Gastrocnemius medialis (tissue), 4 donors: Measurements from ENCODE around the gene PPFIBP2. TPM values are rescaled to one million over a fixed set of nuclear protein-coding genes. Genes with fewer than 3 reads are reported as not detected.

ENCODE experiments used
- ATAC-seq, 2 donors: fragments of 150-250 bp; one replicate each; pipeline ENCODE4 v1.9.1; 2016
- DNase-seq, 2 donors: peaks; one replicate each; pipeline ENCODE4 v3.0.0-alpha.2; 2019
- H3K27ac ChIP-seq, 4 donors: fragments of 200-600 bp; sonication (generic); 1 replicate in 1 of 4; 2 replicates in 3 of 4; pipeline ENCODE4 v1.5.1; 2016 to 2018; ENCODE audit warnings: mild to moderate bottlenecking in 2 of 4, moderate library complexity in 1 of 4
- H3K27me3 ChIP-seq, 3 donors: fragments of 200-600 bp; sonication (generic) in 2 of 3; 1 replicate in 1 of 3; 2 replicates in 2 of 3; pipeline versions ENCODE4 v1.5.1 to v1.6.0; 2016 to 2019; ENCODE audit warnings: mild to moderate bottlenecking in 1 of 3, moderate library complexity in 1 of 3
- H3K36me3 ChIP-seq, 2 donors: fragments of 200-600 bp; sonication (generic) in 1 of 2; one replicate each; pipeline ENCODE4 v1.5.1; 2017 to 2018
- H3K4me1 ChIP-seq, 2 donors: fragments of 200-600 bp; sonication (generic) in 1 of 2; one replicate each; pipeline ENCODE4 v1.5.1; 2016 to 2017; ENCODE audit warnings: mild to moderate bottlenecking in 2 of 2
- H3K4me3 ChIP-seq, 4 donors: fragments of 200-600 bp; sonication (generic) in 3 of 4; 1 replicate in 1 of 4; 2 replicates in 3 of 4; pipeline ENCODE4 v1.5.1; 2016 to 2019; ENCODE audit warnings: mild to moderate bottlenecking in 2 of 4
- H3K9me3 ChIP-seq, 3 donors: fragments of 200-600 bp; sonication (generic) in 2 of 3; 1 replicate in 1 of 3; 2 replicates in 2 of 3; pipeline ENCODE4 v1.5.1; 2016 to 2019
- POLR2A ChIP-seq, 2 donors: fragments of 450-650 bp; IDR thresholded peaks; one replicate each; pipeline ENCODE4 v1.6.1; 2017; ENCODE audit warnings: antibody characterized with exemption in 2 of 2, mild to moderate bottlenecking in 2 of 2, moderate library complexity in 2 of 2
- in situ Hi-C, 4 donors: fragments of 200-750 bp; cut with MboI; loops; one replicate each; pipeline versions ENCODE4 v1.15.0 to v1.8.0; 2017; ENCODE audit warnings: low sequenced_read_pairs in 4 of 4
- intact Hi-C: fragments of 100-400 bp; cut with DNase I; formaldehyde crosslinking; loops from one replicate; pipeline ENCODE4 v1.15.1; 2023; ENCODE audit warnings: low total_unique reads
- total RNA-seq, 4 donors: library from RNA; depleted of rRNA; stranded (reverse); fragments of >200 nt; gene quantifications; one replicate each; pipeline versions ENCODE4 v1.1.0 to v1.2.3, GENCODE V29; 2016
- TF ChIP-seq, protein P1 (sequence below), 5 experiments: fragments of 450-650 bp in 3 of 5; fragments of 200-600 bp in 2 of 5; sonication (generic) in 2 of 5; IDR thresholded peaks in 4 of 5; conservative IDR thresholded peaks in 1 of 5; 1 replicate in 4 of 5; 2 replicates in 1 of 5; pipeline ENCODE4 v1.5.1; 2016 to 2019; ENCODE audit warnings: antibody characterized with exemption in 5 of 5, mild to moderate bottlenecking in 3 of 5, moderate library complexity in 3 of 5

Gene PPFIBP2
- total RNA-seq, 4 donors from 2014 or later, result 10.5 to 33.5 (median 25.4) TPM

DNA sequence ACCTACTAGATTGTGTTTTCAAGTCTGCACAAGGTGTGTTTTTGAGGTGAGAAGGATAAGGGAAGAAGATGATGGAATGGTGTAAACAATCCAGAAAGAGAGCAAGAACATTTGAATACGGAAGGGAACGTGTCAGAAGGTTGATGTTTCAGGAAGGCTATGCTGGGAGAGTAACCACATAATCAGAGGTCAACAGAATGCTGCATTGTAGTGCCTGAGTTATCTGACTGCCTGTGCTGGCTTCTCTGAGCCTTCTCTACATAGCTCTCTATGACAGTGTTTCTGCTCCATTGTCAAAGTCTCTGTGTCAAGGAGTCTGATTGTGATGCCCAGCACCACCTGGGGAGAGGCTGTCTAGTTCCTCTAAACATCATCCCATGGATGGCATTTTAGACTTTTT, 85.4 kb downstream of the PPFIBP2 start:
- intact Hi-C loops (no loop called here), in situ Hi-C loops (no loop called here)
- Histone ChIP-seq H3K27ac (peak overlapping the region; percentile 82 to 85 (median 83)), H3K4me3 (no peak overlapping the region), H3K9me3 (no peaks in the 10 kb centered on the region), H3K4me1 (peaks cover 40 to 42% of the 10 kb centered on the region in 2 donors), H3K27me3 (no peaks in the 10 kb centered on the region), H3K36me3 (peaks cover 2 to 5% of the 10 kb centered on the region in 2 donors)
- DNase-seq (no peak), ATAC-seq (no peak)
- TF ChIP-seq, protein P1, sequence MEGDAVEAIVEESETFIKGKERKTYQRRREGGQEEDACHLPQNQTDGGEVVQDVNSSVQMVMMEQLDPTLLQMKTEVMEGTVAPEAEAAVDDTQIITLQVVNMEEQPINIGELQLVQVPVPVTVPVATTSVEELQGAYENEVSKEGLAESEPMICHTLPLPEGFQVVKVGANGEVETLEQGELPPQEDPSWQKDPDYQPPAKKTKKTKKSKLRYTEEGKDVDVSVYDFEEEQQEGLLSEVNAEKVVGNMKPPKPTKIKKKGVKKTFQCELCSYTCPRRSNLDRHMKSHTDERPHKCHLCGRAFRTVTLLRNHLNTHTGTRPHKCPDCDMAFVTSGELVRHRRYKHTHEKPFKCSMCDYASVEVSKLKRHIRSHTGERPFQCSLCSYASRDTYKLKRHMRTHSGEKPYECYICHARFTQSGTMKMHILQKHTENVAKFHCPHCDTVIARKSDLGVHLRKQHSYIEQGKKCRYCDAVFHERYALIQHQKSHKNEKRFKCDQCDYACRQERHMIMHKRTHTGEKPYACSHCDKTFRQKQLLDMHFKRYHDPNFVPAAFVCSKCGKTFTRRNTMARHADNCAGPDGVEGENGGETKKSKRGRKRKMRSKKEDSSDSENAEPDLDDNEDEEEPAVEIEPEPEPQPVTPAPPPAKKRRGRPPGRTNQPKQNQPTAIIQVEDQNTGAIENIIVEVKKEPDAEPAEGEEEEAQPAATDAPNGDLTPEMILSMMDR (IDR thresholded peaks at IDR 0.05 in 4 of 5, conservative IDR thresholded peaks at IDR 0.05 in 1 of 5), result no peak
- no peak for TF ChIP-seq POLR2A (IDR thresholded peaks at IDR 0.05)

DNA sequence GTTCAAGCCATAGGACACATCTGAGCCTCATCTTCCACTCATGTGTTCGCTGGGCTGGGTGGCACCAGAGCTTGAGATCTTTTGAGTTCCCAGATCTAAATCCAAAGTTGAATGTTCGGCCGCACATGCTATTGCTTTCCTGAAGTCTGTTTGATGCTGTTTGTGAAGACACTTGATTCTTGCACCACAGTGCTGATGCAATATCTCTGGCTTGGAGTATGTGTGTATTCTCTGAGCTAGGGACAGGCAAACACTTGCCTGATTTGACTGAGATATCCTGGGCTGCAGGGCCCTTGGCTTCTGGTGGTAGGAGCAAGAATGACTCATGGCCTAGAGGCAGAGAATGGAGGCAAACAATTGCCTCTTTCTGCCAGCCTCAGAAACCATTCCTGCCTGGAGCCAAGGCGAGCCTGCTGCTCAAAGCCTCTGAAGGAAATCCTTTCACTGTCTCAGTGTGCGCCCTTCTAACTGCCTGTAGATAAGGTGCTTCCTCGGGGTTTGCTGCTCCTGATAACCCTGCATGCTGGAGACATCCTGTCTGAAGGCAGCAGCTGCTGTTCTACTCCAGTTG, 86.5 kb downstream of the PPFIBP2 start:
- Histone ChIP-seq H3K4me3 (no peak overlapping the region), H3K4me1 (peaks cover 36 to 43% of the 10 kb centered on the region in 2 donors), H3K27ac (peak overlapping the region; percentile 82 to 85 (median 83)), H3K9me3 (no peaks in the 10 kb centered on the region), H3K27me3 (no peaks in the 10 kb centered on the region), H3K36me3 (peaks cover 2 to 5% of the 10 kb centered on the region in 2 donors)
- DNase-seq (peak; percentile 80 to 90), ATAC-seq (peak; percentile 92 to 96)
- in situ Hi-C loops, result no loop called here
- TF ChIP-seq POLR2A (IDR thresholded peaks at IDR 0.05), result no peak
- TF ChIP-seq, protein P1 (IDR thresholded peaks at IDR 0.05 in 4 of 5, conservative IDR thresholded peaks at IDR 0.05 in 1 of 5), result no peak
- intact Hi-C loops, result loop anchor here (2.0 kb wide), 1 partner anchor 87 kb away; the partner anchor contains the start of gene PPFIBP2

DNA sequence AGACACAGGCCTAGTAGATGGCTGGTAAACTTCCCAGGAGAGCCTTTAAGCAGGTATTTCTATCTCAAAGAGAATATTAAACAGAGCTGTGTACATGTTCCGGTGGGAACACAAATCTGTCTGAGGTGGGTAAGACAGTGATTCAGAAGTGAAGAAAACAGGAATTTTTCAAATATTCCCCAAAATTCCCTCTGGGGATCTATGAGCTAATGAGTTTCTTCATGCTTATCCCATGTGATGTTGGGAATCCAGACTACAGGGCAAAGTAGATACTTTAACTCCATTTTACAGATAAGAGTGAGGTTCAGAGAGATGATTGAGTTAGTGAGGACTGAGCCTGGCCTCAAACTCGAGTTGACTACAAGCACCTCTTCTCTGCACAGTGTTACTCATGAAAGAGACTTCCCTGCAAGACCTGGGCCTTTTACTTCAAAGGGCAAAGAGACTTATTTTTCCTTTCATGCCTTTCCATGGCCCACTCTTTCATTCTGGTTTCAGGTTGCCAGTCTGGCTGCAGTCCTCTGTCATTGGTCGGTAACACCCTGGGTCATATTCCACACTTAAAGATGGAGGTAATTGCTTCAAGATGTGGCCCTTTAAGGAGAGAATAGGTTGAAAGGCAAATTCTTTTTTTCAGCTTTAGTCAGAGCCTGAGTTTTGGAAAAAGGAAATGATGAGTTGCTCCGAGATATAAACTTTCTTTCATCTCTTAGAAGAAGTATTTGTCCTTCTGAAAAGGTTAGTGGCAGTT, 89.4 kb downstream of the PPFIBP2 start:
- TF ChIP-seq, protein P1 (IDR thresholded peaks at IDR 0.05 in 4 of 5, conservative IDR thresholded peaks at IDR 0.05 in 1 of 5), result no peak
- no peak for TF ChIP-seq POLR2A (IDR thresholded peaks at IDR 0.05)
- in situ Hi-C loops, result no loop called here
- Histone ChIP-seq H3K27me3 (no peaks in the 10 kb centered on the region), H3K36me3 (peaks cover 0 to 2% of the 10 kb centered on the region in 2 donors), H3K9me3 (no peaks in the 10 kb centered on the region), H3K4me3 (no peak overlapping the region), H3K4me1 (peaks cover 34 to 42% of the 10 kb centered on the region in 2 donors), H3K27ac (peak overlapping the region in 3 of 4 donors; percentile 23 to 82 (median 51))
- intact Hi-C loops, result no loop called here
- ATAC-seq (no peak), DNase-seq (no peak)

DNA sequence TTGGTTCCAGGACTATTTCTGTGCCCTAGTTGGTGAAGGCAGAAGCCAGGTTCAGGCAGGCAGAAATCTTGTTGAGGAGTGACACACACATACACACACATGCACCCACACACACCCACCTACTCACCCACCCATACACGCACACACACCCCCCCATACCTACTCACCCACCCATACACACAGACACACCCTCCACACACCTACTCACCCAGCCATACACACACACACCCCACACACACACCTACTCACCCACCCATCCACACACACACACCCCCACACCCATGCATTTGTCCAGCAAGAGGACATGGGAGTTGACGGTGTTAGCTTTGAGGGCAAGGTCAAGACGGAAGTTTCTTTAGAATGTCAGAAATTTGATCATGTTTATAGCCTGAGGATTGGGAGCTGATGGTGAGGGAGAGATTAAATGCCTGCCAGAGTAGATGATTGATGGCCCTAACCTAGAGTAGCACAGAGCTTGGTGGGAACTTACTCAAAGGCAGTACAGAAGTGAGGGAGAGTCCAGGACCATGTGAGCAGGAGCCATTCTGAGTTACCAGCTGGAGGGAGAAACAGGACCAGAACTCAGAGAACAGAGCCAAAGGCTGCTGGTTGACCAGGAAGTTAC, 90.6 kb downstream of the PPFIBP2 start:
- Histone ChIP-seq H3K36me3 (no peaks in the 10 kb centered on the region), H3K4me1 (peaks cover 47 to 51% of the 10 kb centered on the region in 2 donors), H3K9me3 (no peaks in the 10 kb centered on the region), H3K27me3 (no peaks in the 10 kb centered on the region), H3K4me3 (no peak overlapping the region), H3K27ac (peak overlapping the region in 3 of 4 donors; percentile 23 to 82 (median 51))
- intact Hi-C loops (no loop called here), in situ Hi-C loops (no loop called here)
- ATAC-seq, result no peak
- DNase-seq, result no peak
- no peak for TF ChIP-seq POLR2A (IDR thresholded peaks at IDR 0.05)
- TF ChIP-seq, protein P1 (IDR thresholded peaks at IDR 0.05 in 4 of 5, conservative IDR thresholded peaks at IDR 0.05 in 1 of 5), result no peak
